H9 (cell line): ENCODE results near the gene MZT2A. TPM values are rescaled to one million over a fixed set of nuclear protein-coding genes. Genes with fewer than 3 reads are reported as not detected.
"Not testable (repeated sequence)": the region's sequence is repeated elsewhere in the genome, so short reads cannot be mapped to it uniquely, and the experiment has no call there.

Experiments used
- DNase-seq: peaks from one replicate; pipeline ENCODE4 v3.0.0-alpha.2; 2017
- H2AFZ ChIP-seq: one replicate; pipeline ENCODE4 v1.6.1; 2013; ENCODE audit warnings: mild to moderate bottlenecking, low read length, control low read depth, moderate library complexity
- H2AK5ac ChIP-seq: 2 replicates; pipeline ENCODE4 v1.6.1; 2013; ENCODE audit warnings: low read length, control low read depth, mixed read lengths; ENCODE audit not compliant: insufficient read length
- H2BK120ac ChIP-seq: one replicate; pipeline ENCODE4 v1.6.1; 2013; ENCODE audit warnings: low read depth, mild to moderate bottlenecking, low read length, control low read depth, inconsistent platforms; ENCODE audit not compliant: poor library complexity, severe bottlenecking
- H2BK12ac ChIP-seq: 2 replicates; pipeline ENCODE4 v1.6.1; 2013; ENCODE audit warnings: low read length, control low read depth, mixed read lengths, low read depth; ENCODE audit not compliant: insufficient read length
- H2BK15ac ChIP-seq: 2 replicates; pipeline ENCODE4 v1.6.1; 2013; ENCODE audit warnings: low read depth, low read length, control low read depth
- H2BK20ac ChIP-seq: one replicate; pipeline ENCODE4 v1.6.1; 2013; ENCODE audit warnings: low read depth, mild to moderate bottlenecking, low read length, control low read depth, inconsistent platforms; ENCODE audit not compliant: poor library complexity, severe bottlenecking
- H2BK5ac ChIP-seq: 2 replicates; pipeline ENCODE4 v1.6.1; 2013; ENCODE audit warnings: low read length, control low read depth, mixed read lengths; ENCODE audit not compliant: insufficient read length
- H3K14ac ChIP-seq: 2 replicates; pipeline ENCODE4 v1.6.1; 2013; ENCODE audit warnings: low read length, control low read depth; ENCODE audit not compliant: insufficient read depth
- H3K18ac ChIP-seq: 2 replicates; pipeline ENCODE4 v1.6.1; 2013; ENCODE audit warnings: low read depth, mild to moderate bottlenecking, mixed read lengths, low read length, control low read depth; ENCODE audit not compliant: insufficient read length
- H3K23ac ChIP-seq: 2 replicates; pipeline ENCODE4 v1.6.1; 2013; ENCODE audit warnings: low read length, control low read depth, mixed read lengths, low read depth; ENCODE audit not compliant: insufficient read length
- H3K23me2 ChIP-seq: 2 replicates; pipeline ENCODE4 v1.6.1; 2013; ENCODE audit warnings: low read depth, mild to moderate bottlenecking, mixed read lengths, low read length, control low read depth; ENCODE audit not compliant: insufficient read length, poor library complexity, severe bottlenecking
- H3K27ac ChIP-seq: 2 replicates; pipeline ENCODE4 v1.5.1; 2013; ENCODE audit warnings: low read length, control low read depth, mixed read lengths, low read depth; ENCODE audit not compliant: insufficient read length
- H3K27me3 ChIP-seq: 2 replicates; pipeline ENCODE4 v1.6.1; 2013; ENCODE audit warnings: low read length, control low read depth, inconsistent platforms; ENCODE audit not compliant: insufficient read depth
- H3K4ac ChIP-seq: 2 replicates; pipeline ENCODE4 v1.6.1; 2013; ENCODE audit warnings: low read depth, mild to moderate bottlenecking, control low read depth, inconsistent platforms, low read length, moderate library complexity
- H3K4me1 ChIP-seq: 2 replicates; pipeline ENCODE4 v1.6.1; 2013; ENCODE audit warnings: low read length, control low read depth, inconsistent platforms; ENCODE audit not compliant: insufficient read depth
- H3K4me2 ChIP-seq: 2 replicates; pipeline ENCODE4 v1.6.1; 2013; ENCODE audit warnings: low read length, control low read depth, mixed read lengths; ENCODE audit not compliant: insufficient read length, insufficient read depth
- H3K56ac ChIP-seq: 2 replicates; pipeline ENCODE4 v1.6.1; 2013; ENCODE audit warnings: low read depth, mild to moderate bottlenecking, mixed read lengths, low read length, control low read depth; ENCODE audit not compliant: insufficient read length
- H3K79me1 ChIP-seq: 2 replicates; pipeline ENCODE4 v1.6.1; 2013; ENCODE audit warnings: low read depth, mild to moderate bottlenecking, moderate library complexity, low read length, control low read depth, inconsistent platforms; ENCODE audit not compliant: insufficient read depth, poor library complexity, severe bottlenecking
- H3K79me2 ChIP-seq: 2 replicates; pipeline ENCODE4 v1.6.1; 2013; ENCODE audit warnings: low read length, control low read depth, inconsistent platforms; ENCODE audit not compliant: insufficient read depth
- H3K9ac ChIP-seq: 2 replicates; pipeline ENCODE4 v1.6.1; 2013; ENCODE audit warnings: low read length, control low read depth, mixed read lengths; ENCODE audit not compliant: insufficient read length; ENCODE audit errors: extremely low read depth
- H3K9me3 ChIP-seq: one replicate; pipeline ENCODE4 v1.6.1; 2013; ENCODE audit warnings: low read depth, low read length, inconsistent platforms; ENCODE audit not compliant: control insufficient read depth
- H3T11ph ChIP-seq: one replicate; pipeline ENCODE4 v1.6.1; 2013; ENCODE audit warnings: mild to moderate bottlenecking, low read length, control low read depth, inconsistent platforms
- H4K20me1 ChIP-seq: one replicate; pipeline ENCODE4 v1.6.1; 2013; ENCODE audit not compliant: control insufficient read depth, insufficient read length, insufficient read depth
- H4K5ac ChIP-seq: 2 replicates; pipeline ENCODE4 v1.6.1; 2013; ENCODE audit warnings: low read depth, mild to moderate bottlenecking, mixed read lengths, low read length, control low read depth; ENCODE audit not compliant: insufficient read length
- H4K8ac ChIP-seq: replicated peaks from 2 replicates; pipeline ENCODE4 v1.6.1; 2013; ENCODE audit warnings: low read length, control low read depth, mixed read lengths, low read depth; ENCODE audit not compliant: insufficient read length
- H4K91ac ChIP-seq: 2 replicates; pipeline ENCODE4 v1.6.1; 2013; ENCODE audit warnings: low read depth, mild to moderate bottlenecking, moderate library complexity, mixed read lengths, low read length, control low read depth; ENCODE audit not compliant: insufficient read length
- H3K27ac Mint-ChIP-seq, 3 experiments: 2 replicates in 2 of 3; 3 replicates in 1 of 3; pipeline ENCODE4 v1.8.0; 2020 to 2021; ENCODE audit warnings: mixed read lengths in 3 of 3, mild to moderate bottlenecking in 1 of 3, moderate library complexity in 1 of 3
- H3K27me3 Mint-ChIP-seq: 2 replicates; pipeline ENCODE4 v1.8.0; 2021; ENCODE audit warnings: low read depth, mild to moderate bottlenecking, moderate library complexity, mixed read lengths
- H3K36me3 Mint-ChIP-seq, 3 experiments: 2 replicates in 2 of 3; 3 replicates in 1 of 3; pipeline ENCODE4 v1.8.0; 2020 to 2021; ENCODE audit warnings: low read depth in 3 of 3, mixed read lengths in 3 of 3; ENCODE audit not compliant: insufficient read depth in 1 of 3
- H3K4me1 Mint-ChIP-seq, 2 experiments: 2 replicates each; pipeline ENCODE4 v1.8.0; 2020; ENCODE audit warnings: mixed read lengths in 2 of 2
- H3K4me3 Mint-ChIP-seq, 2 experiments: 2 replicates in 1 of 2; 3 replicates in 1 of 2; pipeline ENCODE4 v1.8.0; 2020 to 2021; ENCODE audit warnings: mild to moderate bottlenecking in 2 of 2, mixed read lengths in 2 of 2, moderate library complexity in 1 of 2
- H3K9me3 Mint-ChIP-seq, 2 experiments: 2 replicates in 1 of 2; 3 replicates in 1 of 2; pipeline ENCODE4 v1.8.0; 2020; ENCODE audit warnings: mild to moderate bottlenecking in 2 of 2, mixed read lengths in 2 of 2, moderate library complexity in 1 of 2
- WGBS: extraction: QIAGEN DNeasy Blood & Tissue Kit; methylation state at CpG from one replicate; pipeline ENCODE4 v1.1.7; 2013; ENCODE audit warnings: missing lambda C conversion rate, low lambda C conversion rate, mixed read lengths; ENCODE audit not compliant: insufficient read length; ENCODE audit errors: extremely low coverage; 5-methylcytosine and 5-hydroxymethylcytosine counted together
- total RNA-seq: library from RNA; stranded (reverse); gene quantifications from 2 replicates; pipeline ENCODE4 v1.2.1, GENCODE V29; 2021

Gene MZT2A
- total RNA-seq, 1 experiment from 2014 or later = 127 TPM

GRCh38 chr2:131517856-131518255, 25.7 kb upstream of the MZT2A start:
- H3K79me1 ChIP-seq, H2AFZ ChIP-seq, H3K14ac ChIP-seq, H2BK15ac ChIP-seq, H3T11ph ChIP-seq, H4K20me1 ChIP-seq, H2BK120ac ChIP-seq, H3K9me3 ChIP-seq, H3K4me3 Mint-ChIP-seq, H2BK5ac ChIP-seq, H3K27ac Mint-ChIP-seq, H3K27me3 Mint-ChIP-seq, H2BK12ac ChIP-seq, H3K9me3 Mint-ChIP-seq, H3K4me1 Mint-ChIP-seq, H3K4ac ChIP-seq, H2BK20ac ChIP-seq, H4K91ac ChIP-seq, H4K8ac ChIP-seq, H3K79me2 ChIP-seq, H3K27ac ChIP-seq, H3K23ac ChIP-seq, H3K18ac ChIP-seq, H3K27me3 ChIP-seq, H2AK5ac ChIP-seq, H3K4me2 ChIP-seq, H3K4me1 ChIP-seq, DNase-seq, H3K23me2 ChIP-seq, H4K5ac ChIP-seq, H3K9ac ChIP-seq, H3K56ac ChIP-seq: not testable (repeated sequence)
- H3K36me3 Mint-ChIP-seq = peaks cover 7 to 42% (median 28%) of the 10 kb centered on the region in 3 experiments; a peak in 6 of 7 replicates
- no CpG with 5 or more reads among the region's 16 CpGs for WGBS
